H1 (cell line): Measurements from ENCODE around the gene PPARD. TPM values are rescaled to one million over a fixed set of nuclear protein-coding genes. Genes with fewer than 3 reads are reported as not detected.

Experiments used
- CTCF ChIA-PET: fragments of 300-600 bp; sonication (Branson Sonifier 250); formaldehyde crosslinking; loops from one replicate; lab custom pipeline; 2021; ENCODE audit not compliant: partially characterized antibody; lab: Charles Lee
- POLR2A ChIA-PET: fragments of 300-600 bp; sonication (Branson Sonifier 250); formaldehyde crosslinking; loops from one replicate; lab custom pipeline; 2021; ENCODE audit warnings: inconsistent platforms; ENCODE audit not compliant: partially characterized antibody; lab: Charles Lee
- DNase-seq, 2 experiments: peaks; one replicate each; pipeline versions ENCODE4 v3.0.0 to v3.0.0-alpha.2; 2010 to 2022; ENCODE audit warnings: low spot score in 2 of 2, low read depth in 1 of 2, mixed read lengths in 1 of 2
- FAIRE-seq: peaks from 2 replicates; lab custom pipeline; 2011; peaks lifted over from hg19 to GRCh38; lab: Jason Lieb, UNC
- H2AFZ ChIP-seq: 2 replicates; pipeline ENCODE4 v1.8.1; 2012; ENCODE audit warnings: low read length, inconsistent platforms
- H2AK5ac ChIP-seq: 2 replicates; pipeline ENCODE4 v1.6.1; 2013; ENCODE audit warnings: low read depth, low read length
- H2BK120ac ChIP-seq: replicated peaks from 2 replicates; pipeline ENCODE3; 2013; ENCODE audit warnings: low read depth, low read length, inconsistent platforms
- H2BK12ac ChIP-seq: 2 replicates; pipeline ENCODE4 v1.6.1; 2013; ENCODE audit warnings: low read depth, low read length
- H2BK15ac ChIP-seq: 2 replicates; pipeline ENCODE4 v1.6.1; 2013; ENCODE audit warnings: low read length
- H2BK20ac ChIP-seq: 2 replicates; pipeline ENCODE4 v1.6.1; 2013; ENCODE audit warnings: low read length
- H2BK5ac ChIP-seq: 2 replicates; pipeline ENCODE4 v1.6.1; 2013; ENCODE audit warnings: low read depth, low read length
- H3K14ac ChIP-seq: 2 replicates; pipeline ENCODE4 v1.6.1; 2013; ENCODE audit warnings: inconsistent platforms; ENCODE audit not compliant: insufficient read length
- H3K18ac ChIP-seq: 2 replicates; pipeline ENCODE4 v1.6.1; 2013; ENCODE audit warnings: low read length; ENCODE audit errors: extremely low read depth
- H3K23ac ChIP-seq: 2 replicates; pipeline ENCODE4 v1.6.1; 2013; ENCODE audit warnings: inconsistent platforms; ENCODE audit not compliant: insufficient read length
- H3K23me2 ChIP-seq: 2 replicates; pipeline ENCODE4 v1.6.1; 2013; ENCODE audit warnings: low read depth, low read length
- H3K27ac ChIP-seq: 2 replicates; pipeline ENCODE4 v1.6.1; 2011; ENCODE audit warnings: low read depth, low read length, inconsistent platforms
- H3K27me3 ChIP-seq, 4 experiments: replicated peaks in 1 of 4; 1 replicate in 1 of 4; 2 replicates in 3 of 4; pipeline versions ENCODE4 v1.6.1 to v1.8.1; 2011 to 2013; ENCODE audit warnings: low read length in 3 of 4, mild to moderate bottlenecking in 3 of 4, inconsistent platforms in 2 of 4, mixed read lengths in 2 of 4, moderate library complexity in 1 of 4; ENCODE audit not compliant: control insufficient read depth in 3 of 4, insufficient read depth in 3 of 4; ENCODE audit errors: extremely low read depth in 1 of 4
- H3K36me3 ChIP-seq, 4 experiments: 2 replicates each; pipeline versions ENCODE4 v1.6.1 to v1.8.1; 2011 to 2013; ENCODE audit warnings: mild to moderate bottlenecking in 4 of 4, low read length in 3 of 4, moderate library complexity in 2 of 4, control low read depth in 1 of 4, inconsistent platforms in 1 of 4; ENCODE audit not compliant: insufficient read depth in 4 of 4, control insufficient read depth in 2 of 4
- H3K4ac ChIP-seq: replicated peaks from 2 replicates; pipeline ENCODE3; 2013; ENCODE audit warnings: low read length, low read depth, mixed read lengths, inconsistent platforms; ENCODE audit not compliant: insufficient read length
- H3K4me1 ChIP-seq, 4 experiments: replicated peaks in 1 of 4; 1 replicate in 1 of 4; 2 replicates in 3 of 4; pipeline versions ENCODE4 v1.6.1 to v1.8.1; 2011 to 2013; ENCODE audit warnings: low read length in 3 of 4, inconsistent platforms in 2 of 4, mixed read lengths in 1 of 4; ENCODE audit not compliant: insufficient read depth in 4 of 4, control insufficient read depth in 3 of 4
- H3K4me2 ChIP-seq, 2 experiments: 2 replicates each; pipeline versions ENCODE4 v1.6.1 to v1.8.1; 2011 to 2013; ENCODE audit warnings: low read depth in 2 of 2, low read length in 2 of 2, control low read depth in 1 of 2, inconsistent platforms in 1 of 2, mild to moderate bottlenecking in 1 of 2; ENCODE audit not compliant: insufficient read depth in 1 of 2
- H3K4me3 ChIP-seq, 4 experiments: fragments of 200-600, 300-600 bp in 1 of 4; sonication (generic), shearing (Covaris generic), sonication (Bioruptor Twin) in 1 of 4; 2 replicates each; pipeline versions ENCODE4 v1.5.1 to v1.8.1; 2011 to 2016; ENCODE audit warnings: low read length in 4 of 4, low read depth in 3 of 4, control low read depth in 2 of 4, inconsistent platforms in 2 of 4, mild to moderate bottlenecking in 2 of 4, mixed read lengths in 1 of 4, moderate library complexity in 1 of 4; ENCODE audit not compliant: insufficient read depth in 2 of 4; ENCODE audit errors: extremely low read depth in 1 of 4
- H3K56ac ChIP-seq: replicated peaks from 2 replicates; pipeline ENCODE3; 2013; ENCODE audit warnings: low read depth, mild to moderate bottlenecking, mixed read lengths, low read length, inconsistent platforms; ENCODE audit not compliant: insufficient read length
- H3K79me1 ChIP-seq: 2 replicates; pipeline ENCODE4 v1.6.1; 2013; ENCODE audit warnings: low read depth, low read length, control low read depth
- H3K79me2 ChIP-seq, 2 experiments: 2 replicates each; pipeline versions ENCODE4 v1.6.1 to v1.8.1; 2012 to 2013; ENCODE audit warnings: low read length in 2 of 2, mild to moderate bottlenecking in 2 of 2, inconsistent platforms in 1 of 2; ENCODE audit not compliant: insufficient read depth in 2 of 2, control insufficient read depth in 1 of 2
- H3K9ac ChIP-seq, 4 experiments: replicated peaks in 1 of 4; 1 replicate in 1 of 4; 2 replicates in 3 of 4; pipeline versions ENCODE4 v1.6.1 to v1.8.1; 2011 to 2013; ENCODE audit warnings: low read depth in 3 of 4, low read length in 3 of 4, control low read depth in 2 of 4, mild to moderate bottlenecking in 2 of 4, moderate library complexity in 2 of 4, inconsistent platforms in 1 of 4; ENCODE audit errors: extremely low read depth in 1 of 4
- H3K9me3 ChIP-seq, 2 experiments: 2 replicates each; pipeline versions ENCODE4 v1.6.1 to v1.8.1; 2012 to 2013; ENCODE audit warnings: mild to moderate bottlenecking in 2 of 2, moderate library complexity in 2 of 2, control low read depth in 1 of 2, inconsistent platforms in 1 of 2, low read depth in 1 of 2, low read length in 1 of 2, mixed read lengths in 1 of 2; ENCODE audit not compliant: insufficient read depth in 2 of 2
- H4K20me1 ChIP-seq, 2 experiments: replicated peaks in 1 of 2; 2 replicates each; pipeline versions ENCODE3 to v1.8.1; 2011 to 2013; ENCODE audit warnings: inconsistent platforms in 2 of 2, low read length in 2 of 2, mild to moderate bottlenecking in 1 of 2; ENCODE audit not compliant: insufficient read depth in 2 of 2, control insufficient read depth in 1 of 2
- H4K5ac ChIP-seq: 2 replicates; pipeline ENCODE4 v1.6.1; 2013; ENCODE audit warnings: low read length, low read depth, mixed read lengths, inconsistent platforms; ENCODE audit not compliant: insufficient read length
- H4K8ac ChIP-seq: 2 replicates; pipeline ENCODE4 v1.8.0; 2013; ENCODE audit warnings: mild to moderate bottlenecking, moderate library complexity, low read length, inconsistent platforms; ENCODE audit not compliant: insufficient read depth; ENCODE audit errors: extremely low read depth
- H4K91ac ChIP-seq: replicated peaks from 2 replicates; pipeline ENCODE3; 2013; ENCODE audit warnings: low read length, mixed read lengths, inconsistent platforms; ENCODE audit not compliant: insufficient read length
- ASH2L ChIP-seq: fragments of 200-600, 300-600 bp; sonication (generic); IDR thresholded peaks from one replicate; pipeline ENCODE4 v1.7.1; 2017; ENCODE audit warnings: low read length
- CBX5 ChIP-seq: fragments of 300-800, 300-1000 bp; sonication (generic); IDR thresholded peaks from 2 replicates; pipeline ENCODE4 v1.7.1; 2016; ENCODE audit warnings: antibody characterized with exemption, low read length, low read depth
- EZH2 ChIP-seq: fragments of 200-600 bp; sonication (generic); IDR thresholded peaks from 2 replicates; pipeline ENCODE4 v1.7.1; 2012; ENCODE audit warnings: low read depth, mild to moderate bottlenecking, moderate library complexity, low read length, inconsistent platforms; ENCODE audit not compliant: severe bottlenecking
- SIN3A ChIP-seq, 2 experiments: IDR thresholded peaks in 1 of 2; conservative IDR thresholded peaks in 1 of 2; 2 replicates each; pipeline ENCODE4 v1.6.1; 2011 to 2012; ENCODE audit warnings: low read length in 2 of 2, improper control_type of control experiment in 1 of 2, low read depth in 1 of 2, mild to moderate bottlenecking in 1 of 2
- WGBS, 2 experiments: shearing (Covaris generic) in 1 of 2; methylation state at CpG; one replicate each; pipeline versions ENCODE4 v1.1.6 to v1.1.7; 2013 to 2015; ENCODE audit warnings: low lambda C conversion rate in 2 of 2, mixed read lengths in 2 of 2, inconsistent platforms in 1 of 2, low coverage in 1 of 2, missing lambda C conversion rate in 1 of 2; ENCODE audit not compliant: insufficient replicate concordance in 2 of 2, insufficient coverage in 1 of 2, insufficient read length in 1 of 2; ENCODE audit errors: extremely low coverage in 1 of 2, missing lambda C conversion rate in 1 of 2; 5-methylcytosine and 5-hydroxymethylcytosine counted together
- polyA plus RNA-seq, 7 experiments: library from polyadenylated mRNA; depleted of rRNA in 3 of 7; stranded (reverse) in 5 of 7; unstranded in 2 of 7; fragments of >200 nt in 5 of 7; fragments of 200-250 nt in 2 of 7; gene quantifications; 1 replicate in 5 of 7; 2 replicates in 1 of 7; 4 replicates in 1 of 7; pipeline versions ENCODE4 v1.2.1 to v1.2.3, GENCODE V29; 2011 to 2013; ENCODE audit warnings: missing spikeins in 2 of 7, mixed read lengths in 2 of 7
- total RNA-seq: library from RNA; stranded (reverse); fragmentation: NEBNext Ultra II Directional; extraction: Animal tissue kit (Norgen Biotek cat#: 25700); gene quantifications from 2 replicates; pipeline ENCODE4 v1.2.1, GENCODE V29; 2021
- TF ChIP-seq, protein P1 (sequence below): IDR thresholded peaks from 2 replicates; pipeline ENCODE4 v1.6.1; 2011; ENCODE audit warnings: low read depth, mild to moderate bottlenecking, low read length; ENCODE audit not compliant: insufficient read depth

PPARD gene
- total and polyA plus RNA-seq, 2 of the 8 experiments (the other 6 are each of a cell fraction or from before 2014, with no cell fraction given), result 14.6 to 14.9 TPM

DNA sequence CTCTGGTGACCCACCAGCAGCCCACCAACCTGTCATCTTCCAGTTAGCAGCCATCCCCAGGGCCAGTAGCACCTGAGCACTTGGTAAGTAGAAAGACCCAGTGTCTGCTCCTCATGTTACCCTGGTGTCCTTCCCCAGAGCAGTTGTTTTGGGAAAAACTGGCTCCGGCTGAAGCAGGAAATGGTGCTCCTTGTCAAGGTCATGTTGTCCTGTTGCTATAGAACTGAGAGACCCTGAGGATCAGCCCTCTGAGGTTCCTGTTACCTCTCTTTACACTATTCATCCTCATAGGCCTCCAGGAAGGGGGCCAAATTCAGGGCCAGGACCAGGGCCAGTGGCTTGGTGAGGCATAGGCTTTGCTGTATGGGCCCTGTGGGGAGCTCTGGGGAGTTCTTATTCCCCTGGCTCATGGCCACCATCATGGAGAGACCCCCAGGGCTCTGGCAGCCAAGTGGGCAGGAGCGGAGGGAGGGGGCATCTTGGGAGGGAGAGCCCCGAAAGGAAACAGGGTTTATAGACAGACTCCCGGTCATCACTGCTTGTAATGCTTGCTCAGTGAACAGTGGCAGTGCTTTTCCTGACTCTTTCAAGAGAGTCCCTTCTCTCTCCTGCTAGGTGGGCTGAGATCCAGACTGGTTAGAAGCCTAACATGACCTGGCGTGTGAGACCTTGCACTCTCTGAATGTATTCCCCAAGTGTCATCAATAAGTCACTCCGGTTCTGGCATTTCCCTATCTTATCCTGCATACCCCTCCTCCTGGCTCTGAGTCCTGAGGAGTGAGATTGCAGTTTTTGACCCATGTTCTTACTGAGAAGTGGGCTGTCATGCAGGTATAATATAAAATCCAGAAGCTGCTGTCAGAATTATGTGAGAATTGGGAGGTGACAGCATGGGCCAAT, 50.7 kb downstream of the PPARD start:
- no peak for FAIRE-seq
- CTCF ChIA-PET, result interaction anchor here (1.2 to 1.9 kb wide), 3 partner anchors 22 to 98 kb away, joined by 3 to 8 read pairs (median 3); no protein-coding TSS in a partner anchor
- Histone ChIP-seq H3K79me1 (peaks cover 2% of the 10 kb centered on the region), H3K56ac (no peak overlapping the region), H4K20me1 (no peaks in the 10 kb centered on the region), H3K14ac (no peak overlapping the region), H2BK20ac (no peak overlapping the region), H2AFZ (no peak overlapping the region), H2BK12ac (no peak overlapping the region), H3K4me1 (peaks cover 0 to 6% (median 0%) of the 10 kb centered on the region in 4 experiments; a peak in 2 of 7 replicates), H2BK120ac (no peak overlapping the region), H4K8ac (no peak overlapping the region; the same call in 1 of the 2 replicates), H3K27ac (no peak overlapping the region), H4K5ac (no peak overlapping the region), H3K27me3 (no peaks in the 10 kb centered on the region), H2BK5ac (0 out of 2 replicates have a peak overlapping the region, but pooled peaks have one; percentile 66), H3K9ac (no peak overlapping the region), H4K91ac (no peak overlapping the region), H3K36me3 (no peaks in the 10 kb centered on the region), H3K79me2 (no peaks in the 10 kb centered on the region; a peak in 1 of 4 replicates), H3K23me2 (no peaks in the 10 kb centered on the region), H2AK5ac (no peak overlapping the region), H3K4me2 (no peak overlapping the region), H3K18ac (no peak overlapping the region), H2BK15ac (no peak overlapping the region), H3K23ac (no peak overlapping the region), H3K4ac (no peak overlapping the region), H3K4me3 (no peak overlapping the region), H3K9me3 (no peaks in the 10 kb centered on the region)
- no peak for DNase-seq
- 92% methylated on average over 6 of the region's 6 CpGs; no CpG with 5 or more reads in 1 of the 2 experiments for WGBS, 2 experiments
- POLR2A ChIA-PET, result no interaction called here
- TF ChIP-seq, protein P1, sequence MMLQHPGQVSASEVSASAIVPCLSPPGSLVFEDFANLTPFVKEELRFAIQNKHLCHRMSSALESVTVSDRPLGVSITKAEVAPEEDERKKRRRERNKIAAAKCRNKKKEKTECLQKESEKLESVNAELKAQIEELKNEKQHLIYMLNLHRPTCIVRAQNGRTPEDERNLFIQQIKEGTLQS, result no peak
- TF ChIP-seq ASH2L (no peak), SIN3A (conservative IDR thresholded peaks at IDR 0.05 in 1 of 2, IDR thresholded peaks at IDR 0.05 in 1 of 2; ENCODE audit: low read depth in 1 of 2, low read length in 2 of 2) (no peak), EZH2 (no peak), CBX5 (no peak)
